Calu3 (cell line): ENCODE measurements around the gene TM9SF4. TPM values are rescaled to one million over a fixed set of nuclear protein-coding genes. Genes with fewer than 3 reads are reported as not detected.

Experiments
- BruUV-seq: library from RNA; stranded (reverse); fragments of 400-500 nt; replicated peaks from 2 replicates; lab custom pipeline; 2021; lab: Mats Ljungman, UMichigan
- CTCF ChIA-PET: fragments of 300-600 bp; sonication (Branson Sonifier 250); formaldehyde crosslinking; loops from one replicate; lab custom pipeline; 2022; ENCODE audit warnings: antibody characterized with exemption; lab: Charles Lee
- DNase-seq: peaks from one replicate; pipeline ENCODE4 v3.0.0; 2022
- H3K27ac Mint-ChIP-seq: one replicate; pipeline ENCODE4 v1.8.0; 2022; ENCODE audit warnings: mixed read lengths; ENCODE audit not compliant: unreplicated experiment
- H3K27me3 Mint-ChIP-seq: one replicate; pipeline ENCODE4 v1.8.0; 2022; ENCODE audit warnings: mixed read lengths; ENCODE audit not compliant: unreplicated experiment
- H3K36me3 Mint-ChIP-seq: one replicate; pipeline ENCODE4 v1.8.0; 2022; ENCODE audit warnings: mild to moderate bottlenecking, moderate library complexity, mixed read lengths; ENCODE audit not compliant: insufficient read depth, unreplicated experiment
- H3K4me1 Mint-ChIP-seq: one replicate; pipeline ENCODE4 v1.8.0; 2022; ENCODE audit warnings: mild to moderate bottlenecking, low read depth, mixed read lengths; ENCODE audit not compliant: unreplicated experiment
- H3K4me3 Mint-ChIP-seq: one replicate; pipeline ENCODE4 v1.8.0; 2022; ENCODE audit warnings: mild to moderate bottlenecking, low read depth, moderate library complexity, mixed read lengths; ENCODE audit not compliant: unreplicated experiment
- H3K9me3 Mint-ChIP-seq: one replicate; pipeline ENCODE4 v1.8.0; 2022; ENCODE audit warnings: low read depth, mixed read lengths; ENCODE audit not compliant: unreplicated experiment
- CTCF ChIP-seq: fragments of 200-600 bp; IDR thresholded peaks from one replicate; pipeline ENCODE4 v1.8.0; 2022; ENCODE audit warnings: antibody characterized with exemption; ENCODE audit not compliant: unreplicated experiment
- intact Hi-C: fragments of 100-400 bp; cut with micrococcal nuclease; formaldehyde crosslinking; loops from one replicate; pipeline ENCODE4 v1.10.0; 2022; ENCODE audit not compliant: unreplicated experiment
- total RNA-seq: library from RNA; stranded (reverse); gene quantifications from 2 replicates; pipeline ENCODE4 v1.2.3, GENCODE V29; 2022

The TM9SF4 gene
- total RNA-seq, 1 experiment from 2014 or later = 95.3 TPM

- CTCF ChIA-PET = interaction anchor here (0.6 to 0.9 kb wide), 4 partner anchors 14 to 1710 kb away, joined by 3 to 7 read pairs (median 4); no protein-coding TSS in a partner anchor
- no peak for DNase-seq
- H3K27me3 Mint-ChIP-seq = peaks cover 90% of the 10 kb centered on the region
- H3K4me1 Mint-ChIP-seq = no peaks in the 10 kb centered on the region
- H3K4me3 Mint-ChIP-seq = no peak overlapping the region
- no peaks in the 10 kb centered on the region for H3K9me3 Mint-ChIP-seq
- BruUV-seq = no TSS peak
- intact Hi-C loops = no loop called here
- H3K36me3 Mint-ChIP-seq = no peaks in the 10 kb centered on the region
- no peak for TF ChIP-seq CTCF
- H3K27ac Mint-ChIP-seq = no peak overlapping the region
Observed at GRCh38 chr20:32067234-32067821, 42.2 kb upstream of the TM9SF4 start.

- H3K36me3 Mint-ChIP-seq = no peaks in the 10 kb centered on the region
- CTCF ChIA-PET = no interaction called here
- no peaks in the 10 kb centered on the region for H3K4me1 Mint-ChIP-seq
- TF ChIP-seq CTCF = no peak
- H3K9me3 Mint-ChIP-seq = no peaks in the 10 kb centered on the region
- H3K27me3 Mint-ChIP-seq = peaks cover 91% of the 10 kb centered on the region
- no TSS peak for BruUV-seq
- no peak for DNase-seq
- H3K27ac Mint-ChIP-seq = no peak overlapping the region
- intact Hi-C loops = no loop called here
- H3K4me3 Mint-ChIP-seq = no peak overlapping the region
Observed at GRCh38 chr20:32068174-32068573, 41.3 kb upstream of the TM9SF4 start.

GRCh38 chr20:32069711-32070110 lies 39.8 kb upstream of the TM9SF4 start:
- H3K9me3 Mint-ChIP-seq = no peaks in the 10 kb centered on the region
- no peaks in the 10 kb centered on the region for H3K4me1 Mint-ChIP-seq
- H3K27ac Mint-ChIP-seq = no peak overlapping the region
- intact Hi-C loops = no loop called here
- no peaks in the 10 kb centered on the region for H3K36me3 Mint-ChIP-seq
- peaks cover 93% of the 10 kb centered on the region for H3K27me3 Mint-ChIP-seq
- TF ChIP-seq CTCF = no peak
- BruUV-seq = no TSS peak
- CTCF ChIA-PET = no interaction called here
- DNase-seq = no peak
- H3K4me3 Mint-ChIP-seq = no peak overlapping the region

- CTCF ChIA-PET = no interaction called here
- no peak overlapping the region for H3K4me3 Mint-ChIP-seq
- no peaks in the 10 kb centered on the region for H3K4me1 Mint-ChIP-seq
- BruUV-seq = no TSS peak
- no peak for DNase-seq
- no peak for TF ChIP-seq CTCF
- H3K27ac Mint-ChIP-seq = no peak overlapping the region
- no peaks in the 10 kb centered on the region for H3K36me3 Mint-ChIP-seq
- H3K27me3 Mint-ChIP-seq = peaks cover 93% of the 10 kb centered on the region
- no peaks in the 10 kb centered on the region for H3K9me3 Mint-ChIP-seq
- intact Hi-C loops = no loop called here
Observed at GRCh38 chr20:32070282-32070681, 39.2 kb upstream of the TM9SF4 start.
